Neural cell (in vitro differentiated cells): ENCODE measurements around the gene PARD6G. TPM values are rescaled to one million over a fixed set of nuclear protein-coding genes. Genes with fewer than 3 reads are reported as not detected.

Experiments used
- H2AFZ ChIP-seq: fragments of 200-600, 300-800 bp; sonication (generic), shearing (Covaris generic); 2 replicates; pipeline ENCODE4 v1.6.0; 2014; ENCODE audit warnings: low read depth, mild to moderate bottlenecking, antibody characterized with exemption, low read length, moderate library complexity
- H3F3A ChIP-seq: fragments of 200-600 bp; shearing (Covaris generic); 2 replicates; pipeline ENCODE4 v1.6.1; 2016; ENCODE audit warnings: mild to moderate bottlenecking, moderate library complexity, mixed read lengths, antibody characterized with exemption, low read length; ENCODE audit not compliant: insufficient read depth, poor library complexity, severe bottlenecking
- H3K27ac ChIP-seq: fragments of 200-600, 300-800 bp; sonication (generic), shearing (Covaris generic); 2 replicates; pipeline ENCODE4 v1.5.1; 2014; ENCODE audit warnings: mild to moderate bottlenecking, low read length, moderate library complexity
- H3K27me3 ChIP-seq: fragments of 300-800, 200-600 bp; sonication (generic), shearing (Covaris generic); 2 replicates; pipeline ENCODE4 v1.6.0; 2014; ENCODE audit warnings: mild to moderate bottlenecking, low read depth, low read length, moderate library complexity; ENCODE audit not compliant: insufficient read depth
- H3K36me3 ChIP-seq: fragments of 300-800, 200-600 bp; sonication (generic), shearing (Covaris generic); 2 replicates; pipeline ENCODE4 v1.5.1; 2014; ENCODE audit warnings: mild to moderate bottlenecking, antibody characterized with exemption, low read length, moderate library complexity; ENCODE audit not compliant: insufficient read depth
- H3K4me2 ChIP-seq: fragments of 300-800, 200-600 bp; sonication (generic), shearing (Covaris generic); 2 replicates; pipeline ENCODE4 v1.6.0; 2014; ENCODE audit warnings: mild to moderate bottlenecking, low read length
- H3K4me3 ChIP-seq: fragments of 300-800, 200-600 bp; sonication (generic), shearing (Covaris generic); 2 replicates; pipeline ENCODE4 v1.5.1; 2014; ENCODE audit warnings: mild to moderate bottlenecking, low read length, moderate library complexity
- H3K79me2 ChIP-seq: fragments of 200-600 bp; shearing (Covaris generic); replicated peaks from 2 replicates; pipeline ENCODE4 v1.6.0; 2014; ENCODE audit warnings: mild to moderate bottlenecking, low read length, moderate library complexity; ENCODE audit not compliant: insufficient read depth
- H3K9ac ChIP-seq: fragments of 300-800, 200-600 bp; sonication (generic), shearing (Covaris generic); 2 replicates; pipeline ENCODE4 v1.6.1; 2016; ENCODE audit warnings: mild to moderate bottlenecking, low read length, mixed read lengths
- H3K9me2 ChIP-seq: fragments of 200-600 bp; shearing (Covaris generic); 2 replicates; pipeline ENCODE4 v1.6.1; 2016; ENCODE audit warnings: mild to moderate bottlenecking, low read length, mixed read lengths; ENCODE audit not compliant: insufficient read depth
- H3K9me3 ChIP-seq: fragments of 200-600, 300-800 bp; sonication (generic), shearing (Covaris generic); 2 replicates; pipeline ENCODE4 v1.6.1; 2016; ENCODE audit warnings: mild to moderate bottlenecking, mixed run types, low read length, moderate library complexity, mixed read lengths
- H4K20me1 ChIP-seq: fragments of 200-600 bp; shearing (Covaris generic); 2 replicates; pipeline ENCODE4 v1.6.1; 2016; ENCODE audit warnings: mild to moderate bottlenecking, mixed run types; ENCODE audit not compliant: insufficient read depth
- EP300 ChIP-seq: fragments of 450-650 bp; conservative IDR thresholded peaks from 2 replicates; pipeline ENCODE4 v1.6.1; 2014; ENCODE audit warnings: antibody characterized with exemption, mild to moderate bottlenecking, moderate library complexity; ENCODE audit not compliant: poor library complexity, severe bottlenecking
- MXI1 ChIP-seq: fragments of 450-650 bp; conservative IDR thresholded peaks from 2 replicates; pipeline ENCODE4 v1.6.1; 2014; ENCODE audit warnings: antibody characterized with exemption, mild to moderate bottlenecking; ENCODE audit not compliant: poor library complexity, severe bottlenecking
- POLR2AphosphoS5 ChIP-seq: IDR thresholded peaks from 2 replicates; pipeline ENCODE4 v1.6.1; 2012
- RAD21 ChIP-seq: fragments of 450-650 bp; conservative IDR thresholded peaks from 2 replicates; pipeline ENCODE4 v1.6.1; 2014; ENCODE audit warnings: antibody characterized with exemption, mild to moderate bottlenecking, moderate library complexity
- SMC3 ChIP-seq: fragments of 450-650 bp; conservative IDR thresholded peaks from 2 replicates; pipeline ENCODE4 v1.6.1; 2014; ENCODE audit warnings: antibody characterized with exemption, mild to moderate bottlenecking, moderate library complexity; ENCODE audit not compliant: poor library complexity
- TAF1 ChIP-seq: IDR thresholded peaks from 2 replicates; pipeline ENCODE4 v1.6.1; 2012; ENCODE audit warnings: low read depth
- polyA plus RNA-seq: library from polyadenylated mRNA; depleted of rRNA; stranded (reverse); fragments of >200 nt; gene quantifications from 2 replicates; pipeline ENCODE4 v1.2.3, GENCODE V29; 2014
- TF ChIP-seq, protein P1 (sequence below): IDR thresholded peaks from 2 replicates; pipeline ENCODE4 v1.6.1; 2012; ENCODE audit warnings: borderline replicate concordance
- TF ChIP-seq, protein P2 (sequence below): fragments of 450-650 bp; IDR thresholded peaks from 2 replicates; pipeline ENCODE4 v1.5.1; 2014; ENCODE audit warnings: antibody characterized with exemption, mild to moderate bottlenecking, moderate library complexity; ENCODE audit not compliant: poor library complexity, severe bottlenecking

Gene PARD6G
- polyA plus RNA-seq, 1 donor from 2014 or later, result 9.3 TPM

- H4K20me1 ChIP-seq, result no peaks in the 10 kb centered on the region
- TF ChIP-seq EP300, result no peak
- no peak for TF ChIP-seq TAF1
- TF ChIP-seq MXI1, result no peak
- no peak for TF ChIP-seq POLR2AphosphoS5
- TF ChIP-seq RAD21, result no peak
- TF ChIP-seq, protein P1, sequence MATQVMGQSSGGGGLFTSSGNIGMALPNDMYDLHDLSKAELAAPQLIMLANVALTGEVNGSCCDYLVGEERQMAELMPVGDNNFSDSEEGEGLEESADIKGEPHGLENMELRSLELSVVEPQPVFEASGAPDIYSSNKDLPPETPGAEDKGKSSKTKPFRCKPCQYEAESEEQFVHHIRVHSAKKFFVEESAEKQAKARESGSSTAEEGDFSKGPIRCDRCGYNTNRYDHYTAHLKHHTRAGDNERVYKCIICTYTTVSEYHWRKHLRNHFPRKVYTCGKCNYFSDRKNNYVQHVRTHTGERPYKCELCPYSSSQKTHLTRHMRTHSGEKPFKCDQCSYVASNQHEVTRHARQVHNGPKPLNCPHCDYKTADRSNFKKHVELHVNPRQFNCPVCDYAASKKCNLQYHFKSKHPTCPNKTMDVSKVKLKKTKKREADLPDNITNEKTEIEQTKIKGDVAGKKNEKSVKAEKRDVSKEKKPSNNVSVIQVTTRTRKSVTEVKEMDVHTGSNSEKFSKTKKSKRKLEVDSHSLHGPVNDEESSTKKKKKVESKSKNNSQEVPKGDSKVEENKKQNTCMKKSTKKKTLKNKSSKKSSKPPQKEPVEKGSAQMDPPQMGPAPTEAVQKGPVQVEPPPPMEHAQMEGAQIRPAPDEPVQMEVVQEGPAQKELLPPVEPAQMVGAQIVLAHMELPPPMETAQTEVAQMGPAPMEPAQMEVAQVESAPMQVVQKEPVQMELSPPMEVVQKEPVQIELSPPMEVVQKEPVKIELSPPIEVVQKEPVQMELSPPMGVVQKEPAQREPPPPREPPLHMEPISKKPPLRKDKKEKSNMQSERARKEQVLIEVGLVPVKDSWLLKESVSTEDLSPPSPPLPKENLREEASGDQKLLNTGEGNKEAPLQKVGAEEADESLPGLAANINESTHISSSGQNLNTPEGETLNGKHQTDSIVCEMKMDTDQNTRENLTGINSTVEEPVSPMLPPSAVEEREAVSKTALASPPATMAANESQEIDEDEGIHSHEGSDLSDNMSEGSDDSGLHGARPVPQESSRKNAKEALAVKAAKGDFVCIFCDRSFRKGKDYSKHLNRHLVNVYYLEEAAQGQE, result no peak
- no peak for TF ChIP-seq SMC3
- H3K9me2 ChIP-seq, result no peaks in the 10 kb centered on the region
- H3K4me3 ChIP-seq, result no peak overlapping the region
- no peaks in the 10 kb centered on the region for H3K27me3 ChIP-seq
- H3F3A ChIP-seq, result no peaks in the 10 kb centered on the region
- no peak overlapping the region for H2AFZ ChIP-seq
- no peak overlapping the region for H3K4me2 ChIP-seq
- no peak overlapping the region for H3K27ac ChIP-seq
- H3K36me3 ChIP-seq, result no peaks in the 10 kb centered on the region
- no peaks in the 10 kb centered on the region for H3K79me2 ChIP-seq
- H3K9ac ChIP-seq, result no peak overlapping the region
- peaks cover 3% of the 10 kb centered on the region for H3K9me3 ChIP-seq
Observed at GRCh38 chr18:80259610-80260009, 12.3 kb upstream of the PARD6G start.

- Histone ChIP-seq H2AFZ (no peak overlapping the region), H3K27me3 (no peaks in the 10 kb centered on the region), H3K4me3 (no peak overlapping the region), H3K79me2 (no peaks in the 10 kb centered on the region), H3K9me2 (no peaks in the 10 kb centered on the region), H4K20me1 (no peaks in the 10 kb centered on the region), H3K4me2 (no peak overlapping the region), H3F3A (no peaks in the 10 kb centered on the region), H3K9me3 (peaks cover 3% of the 10 kb centered on the region), H3K27ac (no peak overlapping the region), H3K36me3 (no peaks in the 10 kb centered on the region), H3K9ac (no peak overlapping the region)
- TF ChIP-seq, protein P2, sequence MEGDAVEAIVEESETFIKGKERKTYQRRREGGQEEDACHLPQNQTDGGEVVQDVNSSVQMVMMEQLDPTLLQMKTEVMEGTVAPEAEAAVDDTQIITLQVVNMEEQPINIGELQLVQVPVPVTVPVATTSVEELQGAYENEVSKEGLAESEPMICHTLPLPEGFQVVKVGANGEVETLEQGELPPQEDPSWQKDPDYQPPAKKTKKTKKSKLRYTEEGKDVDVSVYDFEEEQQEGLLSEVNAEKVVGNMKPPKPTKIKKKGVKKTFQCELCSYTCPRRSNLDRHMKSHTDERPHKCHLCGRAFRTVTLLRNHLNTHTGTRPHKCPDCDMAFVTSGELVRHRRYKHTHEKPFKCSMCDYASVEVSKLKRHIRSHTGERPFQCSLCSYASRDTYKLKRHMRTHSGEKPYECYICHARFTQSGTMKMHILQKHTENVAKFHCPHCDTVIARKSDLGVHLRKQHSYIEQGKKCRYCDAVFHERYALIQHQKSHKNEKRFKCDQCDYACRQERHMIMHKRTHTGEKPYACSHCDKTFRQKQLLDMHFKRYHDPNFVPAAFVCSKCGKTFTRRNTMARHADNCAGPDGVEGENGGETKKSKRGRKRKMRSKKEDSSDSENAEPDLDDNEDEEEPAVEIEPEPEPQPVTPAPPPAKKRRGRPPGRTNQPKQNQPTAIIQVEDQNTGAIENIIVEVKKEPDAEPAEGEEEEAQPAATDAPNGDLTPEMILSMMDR, result no peak
- TF ChIP-seq POLR2AphosphoS5 (no peak), TAF1 (no peak), RAD21 (no peak)
Observed at GRCh38 chr18:80258640-80259039, 11.3 kb upstream of the PARD6G start.
